ENCODE results near the gene TBC1D1.

Gene TBC1D1

DNA sequence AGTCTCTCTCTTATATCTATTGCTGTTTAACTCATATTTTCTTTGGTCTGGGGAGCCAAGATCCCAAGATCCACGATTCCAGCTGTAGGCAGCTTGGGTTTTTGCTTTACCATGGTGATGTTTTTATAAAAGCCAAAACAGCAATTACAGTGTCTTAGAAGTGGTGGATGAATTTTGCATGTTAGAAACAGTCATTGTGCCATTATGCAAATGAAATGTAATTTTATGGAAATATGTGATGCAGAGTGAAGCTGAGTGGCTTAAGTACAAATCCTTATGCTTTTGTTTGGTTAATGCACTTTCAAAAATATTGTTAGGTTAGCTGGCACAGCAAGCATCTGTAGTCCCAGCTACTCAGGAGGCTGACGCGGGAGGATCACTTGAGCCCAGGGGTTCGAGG, 36.5 kb downstream of the TBC1D1 start:
- DNase-seq, result no peak

DNA sequence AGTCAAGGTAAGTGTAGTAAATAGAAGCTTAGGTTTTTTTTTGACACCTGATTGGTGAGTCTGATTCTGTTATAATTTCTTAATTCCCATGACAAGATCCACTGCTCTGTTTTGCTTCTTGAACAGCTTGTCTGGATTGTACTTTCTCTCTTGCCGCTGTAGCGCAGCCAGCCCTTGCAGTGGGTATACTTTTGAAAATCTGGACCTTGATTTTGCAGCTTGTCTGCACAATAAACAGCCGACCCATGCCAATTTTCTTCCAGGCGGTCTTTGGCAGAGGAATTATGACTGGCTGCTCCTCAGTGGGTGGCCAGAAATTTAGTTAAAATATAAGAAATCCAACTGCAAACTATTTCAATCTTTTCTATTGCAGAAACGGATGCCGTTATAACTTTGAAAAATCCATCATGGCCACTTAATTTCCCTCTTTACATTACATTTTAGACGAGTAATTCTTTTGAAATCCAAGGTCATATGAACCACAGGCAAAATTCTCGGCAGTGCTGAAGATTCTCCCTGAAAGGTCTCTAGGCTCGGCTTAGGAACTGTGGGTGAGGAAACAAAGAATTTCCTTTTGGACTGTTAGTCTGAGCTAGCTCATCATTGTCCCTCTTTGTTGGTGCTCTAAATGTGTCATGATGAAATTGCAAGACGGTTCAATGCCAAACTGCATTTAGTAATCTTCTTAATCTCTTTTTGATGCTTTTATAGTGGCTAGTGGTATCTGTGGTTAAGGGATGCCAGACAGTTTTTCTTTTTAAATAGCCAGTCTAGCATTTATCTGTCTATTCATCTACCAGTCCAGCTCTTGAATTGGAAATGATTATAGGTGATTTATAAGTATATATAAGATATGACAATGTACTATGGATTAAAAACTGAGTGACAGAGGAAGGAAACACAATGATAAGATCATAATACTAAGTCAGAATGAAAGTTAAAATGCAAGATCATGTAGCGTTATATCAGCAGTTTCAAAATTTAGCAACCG, 37.8 kb downstream of the TBC1D1 start:
- no peak for DNase-seq

DNA sequence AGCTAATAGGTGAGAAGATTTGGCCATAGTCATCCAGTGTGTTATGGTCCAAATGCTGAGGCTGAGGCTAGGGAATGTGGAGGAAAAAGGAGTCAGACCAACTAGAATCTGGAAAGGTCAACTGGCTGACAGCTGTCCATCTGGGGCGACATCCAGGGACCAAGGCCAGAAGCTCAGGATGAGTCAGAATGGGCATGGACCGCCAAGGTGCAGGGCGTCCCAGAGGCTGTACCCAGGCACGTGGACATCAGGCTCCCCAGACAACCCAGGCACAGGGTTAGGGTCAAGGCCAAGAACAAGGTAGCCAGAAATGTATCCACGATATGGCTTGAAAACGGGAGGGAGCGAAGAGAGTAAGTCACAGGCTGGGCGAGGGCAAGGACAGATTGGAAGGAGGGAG, 43.2 kb downstream of the TBC1D1 start:
- DNase-seq, result no peak

DNA sequence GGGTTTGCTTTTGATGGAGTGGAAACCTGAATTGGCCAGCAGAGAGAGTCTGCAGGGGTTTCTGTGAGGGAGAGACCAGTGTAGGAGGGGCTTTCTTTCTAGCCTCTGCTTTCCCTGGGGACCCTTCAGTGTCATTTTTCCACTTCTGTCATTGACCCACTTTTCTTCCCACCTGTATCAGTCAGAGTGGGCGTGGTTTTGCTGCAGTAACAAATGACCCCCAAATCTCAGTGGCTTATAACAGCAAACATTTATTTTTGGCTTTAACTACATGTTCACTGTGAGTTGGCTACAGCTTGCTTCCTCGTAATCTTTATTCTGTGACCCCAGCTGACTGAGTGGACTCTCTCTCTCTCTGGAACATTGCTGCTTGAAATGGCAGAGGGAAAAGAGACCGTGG, 43.7 kb downstream of the TBC1D1 start:
- DNase-seq, result no peak

DNA sequence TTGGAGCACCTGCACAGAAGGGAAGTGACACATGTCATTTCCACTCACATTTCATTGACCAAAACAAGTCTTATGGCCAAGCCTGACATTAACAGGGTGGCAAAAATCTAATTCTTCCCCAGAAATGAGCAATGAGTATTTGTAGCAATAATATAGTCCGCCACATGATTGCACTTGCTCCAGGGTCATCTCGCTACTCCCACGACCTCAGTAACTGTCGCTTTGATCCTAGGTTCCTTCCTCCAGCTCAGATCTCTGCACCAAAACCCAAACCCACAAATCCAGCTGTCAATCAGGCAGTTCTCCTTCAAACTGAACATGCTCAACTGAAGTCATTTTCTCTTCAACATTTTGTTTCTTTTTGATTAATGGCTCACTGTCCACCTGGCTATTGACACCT, 44.1 kb downstream of the TBC1D1 start:
- DNase-seq, result no peak

DNA sequence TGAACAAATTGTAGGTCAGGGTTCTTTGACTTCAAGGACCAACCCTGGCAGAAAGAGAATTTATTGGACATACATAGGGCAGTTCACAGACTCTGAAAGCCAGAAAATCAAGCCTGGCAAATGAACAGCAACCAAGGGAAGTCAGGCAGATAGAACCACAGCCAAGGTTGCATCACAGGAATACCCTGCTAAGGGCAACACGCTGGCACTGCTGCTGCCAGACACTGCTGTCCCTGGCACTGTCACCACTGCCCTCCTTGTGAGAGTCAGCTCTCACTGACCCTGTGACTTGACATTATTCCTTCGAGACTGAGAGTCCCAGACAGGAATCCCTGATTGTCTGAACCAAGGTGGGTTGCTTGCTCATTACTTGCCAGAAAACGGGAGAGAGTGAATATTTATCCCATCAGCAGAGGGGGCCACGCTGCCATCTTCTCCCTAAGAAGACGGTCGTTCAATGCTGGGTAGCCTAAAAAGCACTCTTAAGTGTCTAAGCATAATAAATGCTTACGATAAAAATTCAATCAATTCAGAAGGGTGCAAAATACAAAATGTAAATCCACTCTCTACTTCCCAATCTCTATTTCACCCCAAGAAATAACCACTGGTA, 46.1 kb downstream of the TBC1D1 start:
- no peak for DNase-seq

DNA sequence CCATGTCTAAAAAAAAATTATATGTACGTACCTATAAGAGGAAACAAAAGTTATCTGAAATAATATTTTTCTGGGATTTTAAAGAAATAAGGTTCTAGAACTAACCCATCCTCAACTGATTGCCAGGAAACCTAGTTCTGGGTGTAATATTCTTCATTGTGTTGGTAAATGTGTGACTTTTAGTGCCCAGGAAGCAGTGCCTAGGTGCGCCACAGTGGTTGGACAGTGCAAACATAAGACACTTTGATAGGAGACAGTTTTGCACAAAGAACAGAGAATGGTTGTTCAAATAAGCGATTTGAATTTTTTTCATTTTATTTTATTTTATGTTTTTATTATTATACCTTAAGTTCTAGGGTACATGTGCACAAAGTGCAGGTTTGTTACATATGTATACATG, 47.3 kb downstream of the TBC1D1 start:
- DNase-seq, result no peak

DNA sequence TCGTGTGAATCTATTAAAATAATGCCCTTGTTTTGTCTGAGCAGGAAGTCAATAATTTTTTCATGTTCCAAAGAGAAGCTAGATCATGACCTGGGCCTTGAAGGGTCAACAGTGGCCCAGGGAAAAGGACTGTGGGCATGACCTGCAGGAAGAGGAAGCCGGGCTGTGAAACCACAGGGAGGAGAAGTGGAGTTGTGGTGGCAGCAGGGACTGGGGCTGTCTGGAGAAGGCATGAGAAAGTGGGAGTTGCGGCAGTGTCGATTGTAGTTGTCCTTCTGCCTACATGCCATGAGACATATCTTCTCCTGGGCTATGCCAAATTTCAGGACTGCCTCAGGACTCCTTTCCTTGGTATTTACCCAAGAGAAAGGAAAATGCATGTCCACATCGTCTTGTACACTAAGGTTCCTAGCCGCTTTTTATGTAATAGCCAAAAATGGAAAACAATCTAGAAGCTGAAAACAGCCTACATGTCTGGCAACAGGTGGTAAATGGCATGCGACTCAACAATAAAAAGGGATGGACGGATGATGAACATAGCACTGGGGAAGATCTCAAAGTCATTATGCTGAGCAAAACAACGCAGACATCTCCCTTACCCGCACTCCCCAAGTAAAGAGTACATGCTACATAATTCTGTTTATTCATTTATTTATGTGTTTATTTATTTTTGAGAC, 55.8 kb downstream of the TBC1D1 start:
- DNase-seq, result no peak

DNA sequence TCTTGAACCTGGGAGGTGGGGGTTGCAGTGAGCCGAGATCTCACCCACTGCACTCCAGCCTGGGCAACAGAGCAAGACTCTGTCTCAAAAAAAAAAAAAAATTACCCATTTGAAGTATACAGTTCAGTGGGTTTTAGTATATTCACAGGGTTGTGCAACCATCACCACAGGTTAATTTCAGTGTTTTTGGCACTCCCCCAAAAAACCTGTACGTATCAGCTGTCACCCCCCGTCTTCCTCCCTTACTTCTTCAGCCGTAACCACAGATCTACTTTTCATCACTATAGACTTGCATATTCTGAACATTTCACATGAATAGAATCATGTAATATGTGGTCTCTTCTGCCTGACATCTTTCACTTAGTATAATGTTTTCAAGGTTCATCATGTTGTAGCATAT, 57.7 kb downstream of the TBC1D1 start:
- no peak for DNase-seq

DNA sequence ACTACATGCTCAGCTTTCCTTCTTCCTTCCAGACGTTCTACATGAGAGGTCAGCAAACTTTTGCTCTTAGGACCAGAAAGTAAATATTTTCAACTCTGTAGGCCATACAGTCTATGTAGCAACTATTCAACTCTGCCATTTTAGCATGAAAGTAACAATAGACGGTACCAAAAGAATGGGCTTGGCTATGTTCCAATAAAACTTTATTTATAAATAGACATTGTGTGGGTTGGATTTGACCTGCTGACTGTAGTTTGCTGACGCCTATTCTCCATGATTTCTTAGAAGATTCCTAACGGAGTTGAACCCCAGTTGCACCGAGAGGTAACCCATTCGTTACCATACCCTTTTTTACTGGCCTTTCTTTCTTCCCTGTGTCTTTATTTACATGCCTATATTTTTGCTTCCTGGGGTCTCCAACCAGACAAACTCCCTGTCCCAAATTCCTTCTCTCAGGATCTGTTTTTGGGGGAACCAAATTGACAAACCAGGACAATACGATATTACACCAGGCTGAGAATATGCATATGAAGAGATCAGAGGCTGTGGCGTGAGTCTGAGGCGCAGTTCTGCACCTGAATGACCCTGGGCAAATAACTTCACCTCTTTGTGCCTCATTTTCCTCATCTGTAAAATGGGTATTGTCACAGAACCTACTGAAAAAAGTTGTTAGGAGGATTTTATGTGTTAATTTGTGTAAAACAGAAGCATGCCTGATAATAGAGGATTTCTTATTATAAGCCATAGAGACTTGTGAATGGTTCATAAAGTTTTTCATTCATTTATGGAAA, 58.9 kb downstream of the TBC1D1 start:
- DNase-seq, result no peak

DNA sequence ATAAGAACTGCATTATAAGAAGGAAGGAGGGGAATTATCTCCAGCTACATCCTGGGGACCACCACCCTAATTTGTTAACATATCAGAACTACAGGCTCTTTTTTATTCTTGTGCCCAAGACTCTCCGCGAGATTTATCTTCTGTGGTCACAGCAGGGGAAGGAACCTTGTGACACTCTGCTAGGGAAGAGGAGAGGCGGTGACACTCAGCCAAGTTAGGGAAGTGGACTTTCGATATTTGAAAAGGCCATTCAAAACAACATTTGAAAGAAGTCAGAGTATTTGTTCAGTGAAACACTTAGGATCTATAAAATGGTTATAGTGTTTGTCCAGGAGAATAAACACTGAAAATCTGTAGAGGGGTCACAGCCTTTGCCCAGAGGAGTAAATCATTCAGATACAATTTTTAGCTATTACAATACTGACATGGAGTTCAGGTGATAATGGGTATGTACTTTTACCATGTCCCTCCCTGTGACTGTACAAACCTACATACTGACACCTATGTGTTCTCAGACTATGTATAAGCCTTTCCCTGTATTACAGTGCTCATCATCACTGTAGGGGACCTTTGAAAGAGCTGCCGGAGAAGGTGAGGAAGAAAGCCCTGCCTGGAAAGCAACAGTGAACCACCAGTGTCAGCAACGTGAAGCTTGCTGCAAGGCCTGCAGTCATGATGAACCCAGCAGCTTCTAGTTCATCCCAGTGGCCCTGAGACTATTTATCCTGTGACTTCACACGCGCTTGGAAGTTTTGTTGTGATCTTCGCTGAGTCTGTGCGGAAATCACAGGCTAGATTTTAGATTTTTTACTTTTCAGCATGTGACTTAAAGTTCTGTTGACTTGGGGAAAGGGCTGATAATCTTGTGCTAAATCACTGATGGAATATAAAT, 60.8 kb downstream of the TBC1D1 start:
- no peak for DNase-seq

DNA sequence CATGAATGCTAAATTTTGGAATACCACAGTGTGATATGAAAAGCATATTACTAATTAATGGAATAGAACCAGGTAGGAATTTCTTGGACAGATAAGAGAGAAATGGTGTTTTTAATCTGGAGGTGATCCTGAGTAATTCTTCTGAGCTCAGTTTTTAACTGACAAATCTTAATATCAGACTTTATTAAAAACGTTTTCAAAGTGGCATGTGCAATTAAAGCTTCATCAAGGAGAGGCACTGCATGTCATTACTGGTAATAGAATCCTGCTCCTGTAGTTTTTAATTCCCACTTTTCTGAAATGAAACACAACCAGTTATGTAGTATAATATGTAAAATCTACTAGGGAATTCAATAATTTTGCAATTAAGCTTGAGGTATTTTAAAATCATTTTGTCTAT, 62.3 kb downstream of the TBC1D1 start:
- DNase-seq, result no peak

DNA sequence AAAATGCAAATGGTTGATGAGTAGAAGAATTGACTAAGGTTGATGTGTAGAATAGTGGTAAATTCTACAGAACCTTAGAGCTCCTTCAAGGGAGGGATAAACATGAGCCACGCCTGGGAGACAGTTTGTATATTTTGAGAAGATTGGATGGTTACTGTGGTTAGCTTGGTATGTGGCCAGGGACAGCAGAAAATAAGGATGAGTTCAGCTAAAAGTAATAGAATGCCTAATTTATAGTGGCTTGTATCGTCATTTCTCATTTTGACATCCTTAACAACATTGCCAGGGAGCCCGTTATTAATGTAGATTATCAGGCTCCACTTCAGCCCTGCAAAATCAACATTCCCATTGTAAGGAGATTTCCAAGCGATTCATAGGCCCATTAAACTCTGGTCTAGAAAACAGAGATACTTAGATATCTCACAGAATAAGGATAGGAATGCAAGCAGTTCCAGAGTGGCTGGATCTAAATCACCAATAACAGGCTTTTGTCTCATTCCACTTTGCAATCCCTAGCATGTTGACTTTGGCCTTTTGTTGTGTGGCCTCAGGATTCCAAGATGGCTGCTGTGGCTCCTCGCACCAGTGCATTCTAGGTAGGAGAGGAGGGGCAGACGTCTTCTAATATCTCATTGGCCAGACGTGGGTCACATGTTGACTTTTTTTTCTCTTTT, 62.9 kb downstream of the TBC1D1 start:
- DNase-seq, result no peak

DNA sequence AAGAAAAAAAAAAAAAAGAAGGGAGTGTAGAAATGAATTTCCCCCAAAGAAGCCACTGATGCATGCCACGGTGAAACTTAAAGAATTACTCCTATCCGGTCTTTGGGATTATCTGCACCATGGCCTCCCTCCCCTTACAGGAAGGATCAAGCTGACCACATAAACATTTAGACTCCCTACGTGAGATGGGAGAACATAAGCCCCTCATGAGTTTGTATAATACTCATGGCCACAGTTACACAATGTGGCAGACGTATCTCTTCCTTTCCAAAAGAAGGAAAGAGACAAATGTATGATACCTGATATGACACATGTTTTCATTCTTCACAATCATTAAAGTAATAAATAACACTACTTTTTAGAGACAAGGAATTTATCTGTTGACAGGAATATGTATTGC, 66.1 kb downstream of the TBC1D1 start:
- DNase-seq, result no peak

DNA sequence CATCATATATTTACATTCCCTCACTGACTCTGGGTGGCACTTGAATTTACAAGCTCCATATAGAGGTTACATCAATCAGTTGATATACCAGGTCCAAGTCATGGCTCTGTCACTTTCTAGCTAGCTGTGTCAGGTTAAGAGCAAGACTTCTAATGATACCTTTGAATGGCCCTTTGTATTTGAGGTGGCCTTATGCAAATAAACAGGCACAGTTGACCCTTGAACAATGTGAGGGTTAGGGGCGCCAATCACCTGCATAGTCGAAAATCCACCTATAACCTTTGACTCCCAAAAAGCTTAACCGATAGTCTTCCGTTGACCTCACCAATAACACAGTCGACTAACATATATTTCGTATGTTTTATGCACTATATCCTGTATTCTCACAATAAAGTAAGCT, 68.0 kb downstream of the TBC1D1 start:
- DNase-seq, result no peak

DNA sequence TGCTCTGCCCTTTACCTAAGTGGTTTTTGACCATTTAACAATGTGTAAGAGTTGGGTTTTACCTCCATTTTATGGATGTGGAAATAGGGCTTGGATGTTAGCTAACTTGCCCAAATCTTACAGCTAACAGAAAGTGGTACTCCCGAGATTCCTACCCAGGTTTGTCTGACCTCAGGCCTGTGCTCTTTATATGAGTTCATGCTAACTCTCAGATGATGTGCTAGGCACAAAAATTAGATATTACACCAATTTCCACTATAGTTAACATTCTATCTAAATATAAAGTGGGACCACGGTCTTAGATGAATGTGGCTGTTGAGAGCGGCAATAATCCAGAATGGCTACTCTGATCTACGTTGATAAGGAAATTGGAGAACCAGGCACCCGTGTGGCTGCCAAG, 69.2 kb downstream of the TBC1D1 start, which contains the start of gene PTTG2:
PTTG2 (plus strand) TSS at position 301 of the 400 bp plus-strand sequence; CDS start at position 338, 37 bp downstream.
- DNase-seq, result no peak

DNA sequence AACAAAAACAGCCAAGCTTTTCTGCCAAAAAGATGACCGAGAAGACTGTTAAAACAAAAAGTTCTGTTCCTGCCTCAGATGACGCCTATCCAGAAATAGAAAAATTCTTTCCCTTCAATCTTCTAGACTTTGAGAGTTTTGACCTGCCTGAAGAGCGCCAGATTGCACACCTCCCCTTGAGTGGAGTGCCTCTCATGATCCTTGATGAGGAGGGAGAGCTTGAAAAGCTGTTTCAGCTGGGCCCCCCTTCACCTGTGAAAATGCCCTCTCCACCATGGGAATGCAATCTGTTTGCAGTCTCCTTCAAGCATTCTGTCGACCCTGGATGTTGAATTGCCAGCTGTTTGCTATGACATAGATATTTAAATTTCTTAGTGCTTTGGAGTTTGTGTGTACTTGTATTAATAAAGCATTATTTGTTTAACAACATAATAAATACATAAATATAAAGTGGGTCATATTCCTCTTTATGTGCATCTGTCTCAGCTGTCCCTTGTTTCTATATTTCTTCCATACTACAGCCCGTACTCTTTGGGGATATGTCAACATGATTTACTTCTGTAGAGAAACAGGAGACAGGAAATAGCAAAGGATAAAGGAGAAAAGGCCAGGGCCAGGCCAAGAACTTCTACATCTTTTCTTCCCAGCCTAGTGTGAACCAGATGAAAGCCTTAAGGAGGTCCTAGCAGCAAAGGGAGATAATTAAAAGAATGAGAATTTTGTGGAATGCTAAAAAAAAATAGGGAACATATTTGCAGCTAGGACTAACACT, 70.0 kb downstream of the TBC1D1 start:
- DNase-seq, result no peak

DNA sequence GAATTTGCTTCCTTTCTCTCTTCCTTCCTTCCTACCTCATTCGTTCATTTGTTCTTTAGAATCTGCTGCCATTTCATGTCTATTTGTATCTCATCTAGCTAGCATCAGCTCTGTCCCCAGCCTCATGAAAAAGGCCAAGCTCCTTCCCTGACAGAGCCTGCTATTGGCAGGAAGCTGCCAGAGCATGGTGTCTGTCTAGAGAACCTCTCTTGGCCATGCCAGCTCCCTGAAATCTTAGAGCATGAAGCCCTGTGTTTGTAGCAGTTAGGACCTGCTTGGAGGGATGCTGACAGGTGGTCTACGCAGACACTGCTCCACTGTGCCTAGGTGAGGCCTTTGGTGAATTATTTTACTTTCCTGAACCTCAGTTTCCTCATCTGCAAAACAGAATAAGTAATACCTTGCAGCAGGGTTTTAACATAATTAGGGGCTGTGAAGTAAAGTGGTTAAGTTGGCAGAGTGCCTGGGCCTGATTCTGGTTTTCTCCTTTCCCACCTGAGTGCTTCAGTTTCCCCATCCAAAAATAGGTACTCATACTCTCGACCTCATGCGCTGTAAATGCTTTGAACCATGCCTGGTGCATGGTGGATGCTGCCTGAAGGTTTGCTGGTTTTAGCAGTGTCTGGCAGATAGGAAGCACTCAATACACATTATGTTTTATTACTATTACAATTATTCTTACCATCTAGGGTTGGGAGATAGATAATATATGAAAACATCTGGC, 74.0 kb downstream of the TBC1D1 start:
- DNase-seq, result no peak

DNA sequence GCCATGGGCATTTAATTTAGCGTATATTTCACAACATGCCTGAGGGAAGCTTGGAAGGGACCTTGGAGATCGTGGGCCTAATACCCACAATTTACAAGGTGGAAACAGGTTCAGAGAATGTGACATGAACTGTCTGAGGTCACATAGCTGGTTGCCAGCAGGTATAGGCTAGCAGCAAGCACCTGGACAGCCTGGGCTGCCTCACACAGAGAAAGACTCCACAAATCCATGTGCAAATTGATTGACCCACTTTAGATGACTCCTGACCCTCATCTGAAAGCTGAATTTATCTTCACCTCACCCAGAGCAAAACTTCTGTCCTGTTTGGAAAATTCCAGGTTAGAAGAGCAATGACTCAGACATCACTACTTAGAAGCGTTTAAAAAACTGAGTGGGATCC, 75.2 kb downstream of the TBC1D1 start:
- DNase-seq, result no peak

DNA sequence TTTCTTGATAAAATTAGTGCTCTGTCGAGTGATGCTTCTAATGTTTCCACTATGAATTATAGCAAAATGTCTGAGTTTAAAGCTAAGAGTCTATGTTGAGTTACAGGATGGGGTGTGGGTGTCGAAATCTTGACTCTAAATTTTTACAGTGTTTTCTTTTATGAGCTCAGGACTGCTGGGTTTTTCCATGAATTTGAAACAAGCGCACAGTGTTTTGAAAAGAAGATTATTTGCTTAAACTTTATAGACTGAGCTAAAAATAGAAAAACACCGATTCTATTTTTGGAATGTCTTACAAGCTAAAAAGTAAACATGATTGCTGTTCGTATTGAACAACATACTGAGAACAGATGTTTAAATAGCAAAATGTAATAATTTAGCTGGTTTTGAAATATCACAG, 76.9 kb downstream of the TBC1D1 start:
- DNase-seq, result no peak
